ENCODE measurements around the gene HEATR5A. TPM values are rescaled to one million over a fixed set of nuclear protein-coding genes. Genes with fewer than 3 reads are reported as not detected.

HEATR5A gene
- total RNA-seq, 4 donors from 2014 or later = 33.8 to 39.9 (median 35.5) TPM

DNA sequence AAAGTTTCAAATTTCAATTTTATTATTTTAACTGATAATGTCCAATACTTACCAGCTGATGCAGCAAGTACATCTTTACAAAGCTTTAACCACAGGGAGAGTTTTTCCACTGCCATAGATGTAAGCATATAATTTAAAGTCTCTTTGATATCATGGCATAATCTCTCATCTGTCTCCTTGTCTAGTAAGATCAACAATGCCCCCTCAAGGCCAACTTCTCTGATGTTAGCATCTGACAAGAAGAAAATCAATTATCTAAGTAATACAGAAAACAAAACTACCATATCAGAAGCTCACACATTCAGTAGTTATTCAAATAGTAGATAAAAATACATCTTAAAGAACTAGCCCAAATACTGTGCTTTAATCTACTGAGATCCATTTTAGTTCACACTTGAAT is 94.2 kb downstream of the HEATR5A start:
- TF ChIP-seq POLR2A (IDR thresholded peaks at IDR 0.05) (no peak), POLR2AphosphoS5 (IDR thresholded peaks at IDR 0.05) (no peak), EP300 (IDR thresholded peaks at IDR 0.05) (no peak)
- TF ChIP-seq, protein P1, sequence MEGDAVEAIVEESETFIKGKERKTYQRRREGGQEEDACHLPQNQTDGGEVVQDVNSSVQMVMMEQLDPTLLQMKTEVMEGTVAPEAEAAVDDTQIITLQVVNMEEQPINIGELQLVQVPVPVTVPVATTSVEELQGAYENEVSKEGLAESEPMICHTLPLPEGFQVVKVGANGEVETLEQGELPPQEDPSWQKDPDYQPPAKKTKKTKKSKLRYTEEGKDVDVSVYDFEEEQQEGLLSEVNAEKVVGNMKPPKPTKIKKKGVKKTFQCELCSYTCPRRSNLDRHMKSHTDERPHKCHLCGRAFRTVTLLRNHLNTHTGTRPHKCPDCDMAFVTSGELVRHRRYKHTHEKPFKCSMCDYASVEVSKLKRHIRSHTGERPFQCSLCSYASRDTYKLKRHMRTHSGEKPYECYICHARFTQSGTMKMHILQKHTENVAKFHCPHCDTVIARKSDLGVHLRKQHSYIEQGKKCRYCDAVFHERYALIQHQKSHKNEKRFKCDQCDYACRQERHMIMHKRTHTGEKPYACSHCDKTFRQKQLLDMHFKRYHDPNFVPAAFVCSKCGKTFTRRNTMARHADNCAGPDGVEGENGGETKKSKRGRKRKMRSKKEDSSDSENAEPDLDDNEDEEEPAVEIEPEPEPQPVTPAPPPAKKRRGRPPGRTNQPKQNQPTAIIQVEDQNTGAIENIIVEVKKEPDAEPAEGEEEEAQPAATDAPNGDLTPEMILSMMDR (IDR thresholded peaks at IDR 0.05) = no peak
- Histone ChIP-seq H3K27ac (no peak overlapping the region), H3K9me3 (no peaks in the 10 kb centered on the region), H3K27me3 (no peaks in the 10 kb centered on the region), H3K36me3 (peaks cover 0 to 22% of the 10 kb centered on the region in 2 donors), H3K4me3 (no peak overlapping the region), H3K4me1 (peaks cover 0 to 13% (median 0%) of the 10 kb centered on the region in 3 donors)
- no peak for ATAC-seq

DNA sequence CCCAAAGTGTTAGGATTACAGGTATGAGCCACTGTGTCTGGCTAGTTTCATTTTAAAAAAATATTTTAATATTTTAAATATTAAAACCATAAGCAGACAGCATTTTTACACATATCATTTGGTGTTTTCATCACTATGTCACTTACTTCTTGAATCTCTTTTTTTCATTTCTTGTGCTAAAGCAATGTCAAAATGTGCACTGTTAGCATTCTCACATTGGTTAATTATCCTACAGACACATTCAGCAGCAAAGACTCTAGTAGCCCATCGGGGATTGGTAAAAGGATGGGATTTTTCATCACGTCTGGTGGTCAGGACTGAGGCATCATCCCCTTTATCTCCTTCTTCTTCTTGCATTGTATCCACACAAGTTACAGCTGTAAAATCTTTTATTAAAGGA is 96.9 kb downstream of the HEATR5A start:
- TF ChIP-seq, protein P1 (IDR thresholded peaks at IDR 0.05) = no peak
- no peak for TF ChIP-seq EP300 (IDR thresholded peaks at IDR 0.05)
- TF ChIP-seq POLR2A (IDR thresholded peaks at IDR 0.05) = no peak
- TF ChIP-seq POLR2AphosphoS5 (IDR thresholded peaks at IDR 0.05) = no peak
- H3K27ac ChIP-seq = no peak overlapping the region
- WGBS, 2 donors (ENCODE audit: low coverage in 1 of 2) = 76% methylated on average over 2 of the region's 2 CpGs
- H3K4me3 ChIP-seq = no peak overlapping the region
- peaks cover 0 to 14% of the 10 kb centered on the region in 2 donors for H3K36me3 ChIP-seq
- H3K4me1 ChIP-seq = peaks cover 0 to 29% (median 0%) of the 10 kb centered on the region in 3 donors
- ATAC-seq = no peak
- H3K27me3 ChIP-seq = no peaks in the 10 kb centered on the region
- H3K9me3 ChIP-seq = no peaks in the 10 kb centered on the region

DNA sequence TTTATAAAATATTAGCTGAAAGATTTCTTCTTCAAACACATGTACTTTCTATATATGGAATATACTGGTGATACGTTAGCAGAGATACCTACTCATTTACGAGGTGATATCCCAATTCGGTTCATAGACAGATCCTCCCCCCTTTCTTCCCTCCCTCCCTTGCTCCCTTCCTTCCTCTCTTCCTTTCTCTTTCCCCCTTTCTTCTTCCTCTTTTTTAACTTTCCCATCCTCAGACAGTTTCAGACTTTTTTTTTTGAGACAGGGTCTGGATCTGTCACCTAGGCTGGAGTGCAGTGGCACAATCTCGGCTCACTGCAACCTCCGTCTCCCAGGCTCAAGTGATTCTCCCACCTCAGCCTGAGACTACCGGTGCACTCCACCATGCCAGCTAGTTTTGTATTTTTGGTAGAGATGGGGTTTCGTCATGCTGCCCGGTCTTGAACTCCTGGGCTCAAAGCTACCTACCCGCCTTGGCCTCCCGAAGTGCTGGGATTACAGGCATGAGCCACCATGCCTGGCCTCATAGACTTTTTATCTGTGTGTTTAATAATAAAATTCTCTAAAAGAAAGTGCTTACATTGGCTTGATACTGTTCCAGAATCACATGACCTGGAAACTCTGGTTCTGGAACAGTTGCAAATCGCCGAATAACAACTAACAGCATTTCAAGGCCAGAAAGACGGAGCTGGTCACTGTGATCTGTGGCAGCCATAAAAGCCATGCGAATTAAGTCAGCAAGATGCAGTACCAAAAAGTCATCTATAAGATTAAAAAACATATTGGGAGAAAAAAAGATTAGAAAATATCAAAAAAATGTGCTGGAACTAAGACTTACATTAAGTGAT is 99.2 kb downstream of the HEATR5A start:
- Histone ChIP-seq H3K4me3 (no peak overlapping the region), H3K27me3 (no peaks in the 10 kb centered on the region), H3K36me3 (peaks cover 0 to 34% of the 10 kb centered on the region in 2 donors), H3K4me1 (peaks cover 0 to 29% (median 0%) of the 10 kb centered on the region in 3 donors), H3K9me3 (no peaks in the 10 kb centered on the region), H3K27ac (peak overlapping the region; percentile 53 to 65 (median 60))
- 50 to 53% methylated on average over 10 to 14 of the region's 14 CpGs for WGBS, 2 donors (ENCODE audit: low coverage in 1 of 2)
- no peak for TF ChIP-seq EP300 (IDR thresholded peaks at IDR 0.05)
- TF ChIP-seq, protein P1 (IDR thresholded peaks at IDR 0.05) = no peak
- no peak for TF ChIP-seq POLR2A (IDR thresholded peaks at IDR 0.05)
- no peak for TF ChIP-seq POLR2AphosphoS5 (IDR thresholded peaks at IDR 0.05)
- ATAC-seq = peak; percentile 36

DNA sequence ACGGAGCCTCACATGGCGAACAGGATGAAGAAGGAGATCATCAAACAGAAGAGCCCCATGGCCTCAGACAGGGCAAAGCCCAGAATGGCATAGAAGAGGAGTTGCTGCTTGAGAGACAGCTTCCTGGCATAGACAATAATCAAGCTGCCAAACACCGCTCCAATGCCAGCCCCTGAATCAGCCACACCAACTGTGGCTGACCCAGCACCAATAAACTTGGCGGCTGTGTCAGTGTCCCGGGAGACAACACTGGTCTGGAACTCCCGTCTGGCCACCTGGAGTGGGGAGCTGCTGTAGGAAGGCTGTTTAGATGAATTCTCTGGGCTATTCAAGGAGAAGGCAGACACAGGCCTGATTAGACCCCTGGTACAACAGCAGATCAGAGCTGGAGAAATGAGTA is 100.1 kb downstream of the HEATR5A start:
- Histone ChIP-seq H3K36me3 (peaks cover 0 to 44% of the 10 kb centered on the region in 2 donors), H3K27me3 (no peaks in the 10 kb centered on the region), H3K9me3 (no peaks in the 10 kb centered on the region), H3K27ac (peak overlapping the region in 2 of 4 donors; percentile 60 to 65), H3K4me1 (peaks cover 0 to 29% (median 0%) of the 10 kb centered on the region in 3 donors), H3K4me3 (no peak overlapping the region)
- TF ChIP-seq, protein P1 (IDR thresholded peaks at IDR 0.05) = no peak
- TF ChIP-seq POLR2AphosphoS5 (IDR thresholded peaks at IDR 0.05) (no peak), EP300 (IDR thresholded peaks at IDR 0.05) (no peak), POLR2A (IDR thresholded peaks at IDR 0.05) (no peak)
- ATAC-seq = no peak
- 83 to 100% methylated on average over 2 of the region's 6 CpGs for WGBS, 2 donors (ENCODE audit: low coverage in 1 of 2)

DNA sequence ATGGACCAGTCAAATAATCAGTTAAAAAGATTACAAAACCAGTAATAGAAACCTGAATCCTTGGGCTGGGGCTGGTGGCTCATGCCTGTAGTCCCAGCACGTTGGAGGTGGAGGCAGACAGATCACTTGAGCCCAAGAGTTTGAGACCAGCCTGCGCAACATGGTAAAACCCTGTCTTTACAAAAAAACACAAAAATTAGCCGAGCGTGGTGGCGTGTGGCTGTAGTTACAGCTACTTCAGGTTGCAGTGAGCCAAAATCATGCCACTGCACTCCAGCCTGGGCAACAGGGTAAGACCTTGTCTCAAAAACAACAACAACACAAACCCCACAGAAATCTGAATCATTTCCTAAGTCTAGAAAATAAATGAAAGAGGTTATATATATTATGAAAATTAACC is 100.6 kb downstream of the HEATR5A start:
- Histone ChIP-seq H3K4me3 (no peak overlapping the region), H3K36me3 (peaks cover 0 to 49% of the 10 kb centered on the region in 2 donors), H3K27ac (peak overlapping the region in 1 of 4 donors; percentile 60), H3K9me3 (no peaks in the 10 kb centered on the region), H3K27me3 (no peaks in the 10 kb centered on the region), H3K4me1 (peaks cover 0 to 29% (median 0%) of the 10 kb centered on the region in 3 donors)
- WGBS, 2 donors (ENCODE audit: low coverage in 1 of 2) = 92 to 100% methylated on average over 4 to 5 of the region's 5 CpGs
- TF ChIP-seq, protein P1 (IDR thresholded peaks at IDR 0.05) = no peak
- no peak for ATAC-seq

Data from gastroesophageal sphincter (tissue), 4 donors.